Islet of Langerhans (tissue), 1 donor: ENCODE data around the gene NELFB.
"Not testable (repeated sequence)": the region's sequence is repeated elsewhere in the genome, so short reads cannot be mapped to it uniquely, and the experiment has no call there.

Source experiments
- FAIRE-seq: peaks from one replicate; lab custom pipeline; 2011; peaks lifted over from hg19 to GRCh38; lab: Jason Lieb, UNC

Gene NELFB

GRCh38 chr9:137234758-137235423 lies 20.2 kb upstream of the NELFB start:
- no peak for FAIRE-seq

- FAIRE-seq, result no peak
Measured at GRCh38 chr9:137235424-137236237, 19.5 kb upstream of the NELFB start.

GRCh38 chr9:137236238-137236935 lies 18.7 kb upstream of the NELFB start:
- FAIRE-seq, result no peak

GRCh38 chr9:137236936-137237421 lies 18.1 kb upstream of the NELFB start:
- FAIRE-seq, result no peak

GRCh38 chr9:137237759-137238726 lies 17.1 kb upstream of the NELFB start:
- no peak for FAIRE-seq

- not testable (repeated sequence) for FAIRE-seq
Measured at GRCh38 chr9:137239541-137240200, 15.5 kb upstream of the NELFB start.

GRCh38 chr9:137240318-137240840 lies 14.7 kb upstream of the NELFB start:
- FAIRE-seq, result no peak

GRCh38 chr9:137240841-137241489 lies 14.2 kb upstream of the NELFB start, which contains the start of gene TUBB4B:
Gene TUBB4B, plus strand, starts transcription at chr9:137241287. Its CDS starts 74 bp downstream, at chr9:137241361.
- FAIRE-seq, result peak; percentile 98

- FAIRE-seq, result no peak
Measured at GRCh38 chr9:137241490-137242268, 13.4 kb upstream of the NELFB start.

- FAIRE-seq, result no peak
Measured at GRCh38 chr9:137242269-137243203, 12.6 kb upstream of the NELFB start.

GRCh38 chr9:137243266-137243625 lies 11.9 kb upstream of the NELFB start:
- FAIRE-seq, result not testable (repeated sequence)

GRCh38 chr9:137243626-137244485 lies 11.3 kb upstream of the NELFB start:
- FAIRE-seq, result no peak

- no peak for FAIRE-seq
Measured at GRCh38 chr9:137244486-137245449, 10.4 kb upstream of the NELFB start.

- FAIRE-seq, result no peak
Measured at GRCh38 chr9:137245450-137246421, 9.4 kb upstream of the NELFB start.
